Stimulated activated CD4-positive, alpha-beta T cell treated with anti-CD3 and anti-CD28 coated beads, Interleukin-15, amount 100 ng/mL, for 24 hours (primary cell): ENCODE data around the gene ARL6IP5.

Experiments used
- DNase-seq: peaks from one replicate; pipeline ENCODE4 v3.0.0-alpha.2; 2020

ARL6IP5 gene

DNA sequence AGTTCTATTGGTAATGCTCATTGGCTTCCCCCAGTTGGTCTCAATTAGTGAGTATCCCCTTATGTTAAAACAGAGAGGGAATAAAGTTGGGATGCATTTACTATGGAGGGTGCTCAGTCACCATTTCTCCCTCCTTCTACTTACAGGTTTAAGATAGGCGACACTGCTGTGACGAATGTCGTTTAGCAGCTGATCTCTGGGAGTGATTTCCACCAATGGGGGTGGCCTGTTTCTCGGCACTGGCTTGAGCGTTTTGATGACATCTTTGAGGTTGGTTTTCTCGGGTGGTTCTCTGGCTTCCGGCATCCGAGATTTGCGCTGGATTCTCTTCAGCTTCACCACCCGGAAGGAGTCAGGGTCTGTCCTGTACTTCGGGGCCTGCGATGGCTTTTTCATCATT is 33.8 kb downstream of the ARL6IP5 start:
- no peak for DNase-seq

DNA sequence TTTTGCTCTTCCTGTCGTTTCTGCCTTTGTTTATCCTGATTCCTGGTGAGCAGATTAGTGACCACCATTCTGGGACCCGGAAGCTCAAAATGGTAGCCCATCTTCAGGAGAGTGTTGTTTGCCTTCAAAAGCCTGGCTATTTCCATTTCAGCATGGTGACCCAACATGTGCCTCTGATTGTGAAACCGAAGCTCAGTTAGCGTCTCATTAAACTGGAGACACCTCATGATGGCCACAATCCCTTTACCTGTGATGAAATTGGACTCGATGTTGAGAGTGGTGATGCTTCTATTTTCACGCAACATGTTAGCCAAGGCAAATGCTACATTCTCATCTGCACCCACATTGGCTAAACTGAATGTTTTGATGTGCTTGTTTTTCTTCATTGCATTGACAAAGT is 34.4 kb downstream of the ARL6IP5 start:
- no peak for DNase-seq

DNA sequence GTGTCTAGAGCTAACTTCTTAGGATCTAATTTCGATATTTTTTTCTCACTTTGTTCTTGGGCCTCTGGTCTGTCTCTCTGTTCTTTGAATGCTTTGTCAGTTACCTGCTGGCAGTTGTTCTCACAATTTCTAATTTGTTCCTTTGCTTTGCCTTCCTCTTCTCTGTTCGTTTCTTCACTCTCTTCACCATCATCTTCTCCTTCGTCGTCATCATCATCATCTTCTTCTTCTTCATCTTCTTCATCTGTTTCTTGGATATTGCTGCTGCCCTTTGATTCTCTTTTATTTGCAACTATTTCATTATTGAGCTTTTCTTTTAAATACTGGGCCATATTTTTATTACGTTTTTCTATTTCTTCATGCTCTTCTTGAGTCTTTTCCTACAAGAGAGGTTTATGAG is 34.9 kb downstream of the ARL6IP5 start:
- DNase-seq = no peak

DNA sequence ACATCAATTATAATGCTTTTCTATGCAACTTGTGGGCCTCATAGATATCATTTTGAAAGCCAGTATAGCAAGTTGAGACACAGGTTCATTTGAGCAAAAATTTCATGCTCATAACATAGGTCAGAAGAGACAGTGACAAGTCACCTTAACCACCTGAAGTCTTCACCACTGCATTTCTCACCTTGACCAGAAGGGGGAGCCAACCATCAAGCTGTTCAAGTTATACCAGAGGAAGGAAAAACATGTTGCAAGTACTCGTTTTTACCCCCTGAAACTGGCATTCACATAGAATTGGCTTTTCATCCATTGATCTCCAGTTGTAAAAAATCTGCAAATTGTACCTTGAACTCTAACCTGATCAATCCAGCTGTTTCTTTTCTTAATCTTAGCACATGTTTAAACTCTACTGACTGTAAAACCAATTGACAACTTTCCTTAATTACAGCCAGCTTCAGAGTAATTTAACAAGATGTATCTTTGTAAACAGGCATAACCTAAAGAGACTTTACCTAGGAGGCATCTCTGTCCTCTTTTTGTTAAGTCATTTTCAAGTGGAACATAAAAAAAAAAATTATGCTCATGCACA is 36.2 kb downstream of the ARL6IP5 start:
- peak; percentile 87 for DNase-seq

DNA sequence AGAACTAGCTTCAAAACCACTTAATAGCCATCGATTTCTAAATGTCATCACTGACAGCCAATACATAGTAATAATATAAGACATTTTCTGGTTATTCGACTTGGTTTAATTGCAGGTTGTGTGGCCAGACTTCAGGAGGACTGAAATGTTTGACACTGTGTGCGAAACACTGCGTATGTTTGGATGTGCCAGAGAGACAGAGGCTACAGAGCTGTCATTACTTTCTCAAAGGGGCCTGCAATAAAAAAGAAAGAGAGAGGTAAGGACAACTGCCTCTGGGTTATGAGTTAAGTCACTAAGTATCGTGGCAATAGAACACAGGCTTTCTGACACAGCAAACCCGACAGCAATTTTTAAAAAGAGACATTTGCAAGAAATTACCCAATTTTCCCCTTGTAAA is 36.8 kb downstream of the ARL6IP5 start:
- DNase-seq = no peak

DNA sequence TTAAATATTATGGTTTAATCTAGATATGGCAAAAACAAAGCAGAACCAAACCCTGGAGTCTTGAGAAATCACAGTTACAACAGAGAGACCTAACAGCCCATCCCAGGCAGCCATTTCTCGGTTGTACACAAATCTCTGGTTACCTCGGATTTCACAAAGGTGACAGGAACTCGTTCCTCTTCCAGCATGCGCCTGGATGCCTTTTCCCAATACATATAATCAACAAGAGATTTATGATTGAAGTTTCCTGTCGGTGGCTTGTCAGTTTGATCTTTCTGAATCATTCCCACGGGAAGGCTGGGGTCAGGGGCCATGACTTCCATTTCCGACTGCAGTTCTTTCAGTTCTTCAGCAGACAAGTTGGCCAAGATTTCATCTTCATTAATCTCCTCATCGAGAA is 37.2 kb downstream of the ARL6IP5 start:
- no peak for DNase-seq

DNA sequence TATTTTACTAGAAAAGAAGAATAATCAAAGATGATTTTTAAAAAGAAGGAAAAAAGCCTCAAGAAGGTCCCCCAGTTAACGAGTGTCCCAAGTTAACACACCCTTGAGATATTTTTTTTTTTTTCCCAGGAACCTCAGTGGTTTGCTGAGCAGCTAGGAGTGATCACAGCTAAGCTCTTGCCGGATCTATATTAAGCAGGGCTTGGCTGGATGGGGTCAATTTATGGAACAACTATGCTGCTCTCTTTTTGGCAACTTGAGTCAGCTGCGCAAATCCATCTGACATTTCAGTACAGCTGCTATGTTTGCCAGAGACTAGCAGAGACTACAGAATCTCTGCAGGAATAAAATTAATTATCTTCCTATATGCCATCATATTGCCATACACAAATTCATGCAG is 37.7 kb downstream of the ARL6IP5 start, which contains the start of gene LMOD3:
Gene LMOD3 (minus strand): TSS at position 193 of the 400 bp plus-strand sequence. CDS start 209 bp downstream, outside the sequence.
- no peak for DNase-seq

DNA sequence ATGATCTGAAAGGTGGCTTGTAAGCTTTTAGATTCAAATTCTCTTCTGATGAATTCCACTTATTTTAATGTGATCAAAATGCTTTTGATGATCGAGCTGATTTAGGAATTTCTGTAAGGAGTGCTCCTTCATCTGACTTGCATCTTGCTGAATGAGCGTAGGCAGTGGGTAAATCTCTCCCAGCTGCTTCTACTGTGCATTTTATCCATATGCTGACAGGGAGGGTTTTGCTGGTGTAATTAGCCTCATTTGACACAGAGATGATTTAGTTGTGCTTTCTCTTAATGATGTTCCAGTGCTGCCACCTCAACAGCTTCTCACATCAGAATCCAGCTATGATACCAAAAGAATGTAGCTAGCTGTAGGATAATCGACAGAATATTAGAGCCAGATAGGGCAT is 41.5 kb downstream of the ARL6IP5 start:
- no peak for DNase-seq

DNA sequence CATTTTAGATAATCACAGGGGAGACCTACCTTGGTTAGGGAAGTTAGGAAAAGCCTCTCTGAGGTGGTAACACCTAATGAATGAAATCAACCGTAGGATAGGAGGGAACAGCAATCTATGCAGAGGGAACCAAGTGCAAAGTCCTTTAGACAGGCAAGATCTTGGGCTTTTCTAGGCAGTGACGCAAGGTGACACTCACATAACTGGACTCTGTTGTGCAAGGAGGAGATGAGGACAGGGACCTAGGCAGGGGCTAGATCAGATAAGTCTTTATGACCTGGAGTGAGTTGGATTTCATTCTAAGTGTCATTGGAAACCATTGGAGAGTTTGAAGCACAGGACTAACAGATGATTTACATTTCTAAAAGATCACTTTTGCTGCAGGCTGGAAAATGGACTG is 42.3 kb downstream of the ARL6IP5 start:
- no peak for DNase-seq

DNA sequence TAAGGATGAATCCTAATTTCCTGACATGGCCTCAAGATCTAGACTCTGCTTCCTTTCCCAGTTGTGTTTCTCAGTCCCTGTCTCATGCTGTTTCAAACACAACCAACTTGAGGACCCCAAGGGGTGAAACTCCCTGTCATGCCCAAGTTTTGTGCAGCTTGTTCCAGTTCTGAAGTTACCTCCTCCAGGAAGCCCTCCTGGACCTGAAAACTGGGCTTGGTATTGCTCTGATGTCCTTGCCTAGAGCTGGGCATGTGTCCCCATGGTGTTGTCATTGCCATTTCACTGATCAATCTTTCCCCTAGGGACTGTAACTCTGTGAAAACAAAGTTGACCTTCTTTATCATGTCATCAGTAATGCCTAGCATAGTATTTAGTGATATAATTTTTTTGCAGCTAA is 43.8 kb downstream of the ARL6IP5 start:
- DNase-seq = no peak

DNA sequence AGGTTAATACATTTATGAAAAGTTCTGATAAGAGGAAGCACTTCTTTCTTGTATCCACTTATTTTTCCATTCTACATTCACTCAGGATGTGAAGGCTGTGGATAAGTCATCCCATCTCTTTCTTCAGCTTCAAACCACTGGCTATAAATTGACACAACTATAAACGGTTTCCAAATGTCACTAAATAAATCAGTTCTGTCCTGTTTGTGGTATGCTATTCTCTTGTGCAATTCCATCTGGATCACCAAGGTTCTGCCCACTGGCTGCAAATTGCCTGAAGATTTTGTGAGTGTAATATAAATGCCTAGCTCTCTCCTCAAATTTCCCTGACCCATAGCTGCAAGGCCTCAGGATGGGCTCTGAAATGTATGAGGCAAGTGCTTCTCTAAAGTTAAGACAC is 44.8 kb downstream of the ARL6IP5 start:
- DNase-seq = no peak

DNA sequence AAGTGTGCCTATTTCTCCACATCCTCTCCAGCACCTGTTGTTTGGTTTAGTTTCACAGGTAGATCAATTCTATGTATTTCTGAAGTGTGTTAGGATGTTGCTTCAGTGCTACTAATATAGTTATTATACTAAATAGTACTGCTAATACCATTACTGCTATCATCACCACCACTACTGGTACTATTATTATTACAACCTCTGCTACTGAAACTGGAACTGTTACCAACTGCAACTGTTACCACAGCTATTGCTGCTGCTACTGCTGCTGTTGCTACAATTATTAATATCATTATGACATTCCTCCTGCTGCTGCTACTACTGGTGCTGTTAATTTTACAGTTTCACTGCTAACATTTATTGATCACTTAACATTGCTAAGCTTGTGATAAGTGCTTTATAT is 46.0 kb downstream of the ARL6IP5 start:
- no peak for DNase-seq

DNA sequence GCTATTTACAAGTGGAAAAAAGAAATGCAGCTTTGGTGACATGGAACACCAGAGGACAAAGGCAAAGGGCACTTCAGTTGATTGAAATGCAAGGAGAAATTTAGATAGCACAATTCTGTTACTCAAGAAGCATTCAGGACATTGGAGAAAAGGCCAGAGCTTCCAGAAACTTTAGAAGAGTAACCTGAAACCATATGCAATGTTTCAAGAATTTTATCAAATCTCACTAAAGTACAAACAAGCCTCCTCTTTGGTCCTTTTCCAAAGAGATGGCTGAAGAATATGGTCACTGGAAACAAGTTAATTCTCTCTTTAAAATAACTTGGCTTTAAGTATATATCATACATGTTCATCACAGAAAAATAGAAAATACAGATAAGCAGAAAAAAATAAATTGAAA is 52.3 kb downstream of the ARL6IP5 start:
- no peak for DNase-seq

DNA sequence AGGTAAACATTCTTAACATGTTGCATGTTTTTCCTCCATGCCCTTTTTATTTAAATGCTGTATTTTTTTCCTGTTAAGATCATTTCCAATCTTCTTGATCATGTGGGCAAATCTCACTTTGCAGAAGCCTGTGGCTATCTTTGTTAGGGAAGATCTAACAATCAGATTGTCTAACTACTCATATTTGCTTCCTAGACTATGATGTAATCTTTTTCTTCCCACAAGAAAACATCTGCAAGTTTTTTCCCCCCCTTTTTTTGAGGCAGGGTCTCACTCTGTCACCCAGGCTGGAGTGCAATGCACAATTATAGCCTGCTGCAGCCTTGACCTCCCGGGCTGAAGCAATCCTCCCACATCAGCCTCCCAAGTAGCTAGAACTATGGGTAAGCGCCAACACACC is 52.7 kb downstream of the ARL6IP5 start:
- DNase-seq = no peak

DNA sequence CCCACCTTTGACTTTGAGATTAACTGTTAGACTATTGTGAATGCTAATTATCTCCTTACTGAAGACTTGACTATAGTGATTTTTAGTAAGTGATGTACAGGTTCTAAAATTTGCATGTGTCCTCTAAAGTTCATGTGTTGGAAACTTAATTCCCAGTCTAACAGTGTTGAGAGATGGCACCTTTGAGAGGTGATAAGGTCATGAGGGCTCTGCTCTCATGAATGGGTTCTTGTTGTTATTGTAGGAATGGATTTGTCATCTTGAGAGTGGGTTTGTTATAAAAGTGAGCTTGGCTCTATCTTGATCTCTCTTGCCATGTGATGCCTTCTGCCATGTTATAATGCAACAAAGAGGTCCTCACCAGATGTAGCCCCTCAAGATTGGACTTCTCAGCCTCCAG is 56.6 kb downstream of the ARL6IP5 start:
- DNase-seq = no peak

DNA sequence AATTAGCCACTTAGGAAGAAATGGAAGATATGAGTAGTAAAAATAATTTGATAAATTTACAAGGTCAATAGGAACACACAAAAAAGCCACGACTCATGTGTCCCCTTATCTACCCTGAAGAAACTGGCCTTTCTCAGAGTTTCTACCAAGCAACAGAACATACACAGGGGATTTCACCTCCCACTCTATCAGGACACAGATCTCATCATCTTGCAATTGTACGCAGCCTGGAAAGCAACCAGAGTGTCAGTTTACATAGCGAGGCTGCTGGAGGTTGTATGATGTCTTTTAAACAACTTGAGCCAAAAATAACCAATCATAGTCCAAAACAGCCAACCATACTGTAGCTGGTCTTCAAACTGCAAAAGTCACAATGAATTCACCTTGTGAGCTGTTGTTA is 57.4 kb downstream of the ARL6IP5 start:
- DNase-seq = no peak

DNA sequence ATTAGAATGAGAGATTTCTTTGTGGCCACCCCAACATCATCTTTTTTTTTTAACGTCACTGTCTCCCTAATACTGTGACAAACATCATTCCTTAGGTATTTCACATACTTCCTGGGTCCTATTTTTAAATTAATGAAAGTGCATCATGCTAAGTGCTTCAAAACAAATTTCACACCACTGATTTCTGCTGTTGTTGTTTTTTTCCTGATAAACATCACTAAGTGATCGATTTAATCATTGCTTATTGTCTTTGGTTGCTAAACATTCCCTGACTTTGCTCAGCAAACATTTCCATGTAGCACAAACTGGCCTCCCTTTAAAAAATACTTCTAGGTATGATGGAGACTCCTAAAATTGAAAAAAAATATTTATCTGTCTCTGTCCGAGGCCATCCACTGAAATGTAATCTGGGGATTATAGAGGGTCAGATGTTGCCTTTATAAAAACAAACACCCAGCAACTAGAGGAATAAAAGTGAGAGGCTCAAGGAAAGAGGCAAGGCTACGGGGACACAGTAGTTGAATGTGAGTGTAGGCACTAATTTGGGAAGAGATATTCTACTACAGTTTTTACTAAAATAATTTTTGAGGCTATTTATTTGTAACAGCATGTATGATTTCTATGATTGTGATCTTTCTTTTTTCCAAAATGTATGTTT is 58.2 kb downstream of the ARL6IP5 start:
- DNase-seq = no peak

DNA sequence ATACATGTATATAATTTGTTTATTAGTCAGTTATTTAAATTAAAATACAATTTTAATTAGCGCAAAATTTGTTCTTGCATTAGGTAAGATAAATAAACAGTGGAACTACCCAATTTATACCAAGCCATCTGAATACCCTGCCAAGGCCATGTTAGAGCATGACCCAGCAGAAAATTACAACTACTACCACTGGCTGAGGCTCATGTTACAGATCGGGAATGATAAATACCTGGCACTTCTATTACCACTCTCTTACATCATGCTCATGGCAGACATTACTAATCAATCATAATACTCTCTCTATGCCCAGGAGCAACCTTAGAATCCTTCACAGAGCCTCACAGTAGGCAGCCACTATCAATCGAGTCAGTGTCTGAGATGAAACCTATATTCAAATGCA is 58.9 kb downstream of the ARL6IP5 start:
- no peak for DNase-seq

DNA sequence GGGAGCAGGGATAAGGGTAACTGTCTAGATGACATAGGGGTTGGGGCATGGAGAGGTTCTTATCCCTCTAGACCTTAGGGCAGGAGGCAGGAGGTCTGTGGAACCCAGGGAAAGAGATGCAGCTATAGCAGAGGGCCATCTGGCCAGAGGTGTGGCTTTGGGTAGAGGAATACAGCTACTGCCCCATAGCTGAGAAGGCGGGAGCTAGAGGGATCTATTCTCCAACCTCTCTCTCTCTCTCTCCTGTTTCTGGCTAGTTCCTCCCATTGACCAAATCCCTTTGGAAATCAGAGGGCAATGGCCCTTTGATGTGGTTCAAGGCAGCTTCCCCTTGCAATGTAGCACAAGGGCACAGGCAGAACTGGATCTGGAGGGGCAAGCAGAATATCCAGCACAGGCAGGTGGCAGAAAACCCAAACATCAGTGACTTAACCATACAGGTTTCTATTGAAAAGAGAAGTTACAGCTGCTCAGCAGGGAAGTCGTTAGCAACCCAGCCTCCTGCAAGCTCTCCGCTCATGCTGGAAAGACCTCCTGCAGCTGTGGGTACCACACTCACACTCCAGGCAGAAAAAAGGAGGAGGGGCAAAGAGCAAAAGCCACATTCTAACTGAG is 60.0 kb downstream of the ARL6IP5 start:
- no peak for DNase-seq

DNA sequence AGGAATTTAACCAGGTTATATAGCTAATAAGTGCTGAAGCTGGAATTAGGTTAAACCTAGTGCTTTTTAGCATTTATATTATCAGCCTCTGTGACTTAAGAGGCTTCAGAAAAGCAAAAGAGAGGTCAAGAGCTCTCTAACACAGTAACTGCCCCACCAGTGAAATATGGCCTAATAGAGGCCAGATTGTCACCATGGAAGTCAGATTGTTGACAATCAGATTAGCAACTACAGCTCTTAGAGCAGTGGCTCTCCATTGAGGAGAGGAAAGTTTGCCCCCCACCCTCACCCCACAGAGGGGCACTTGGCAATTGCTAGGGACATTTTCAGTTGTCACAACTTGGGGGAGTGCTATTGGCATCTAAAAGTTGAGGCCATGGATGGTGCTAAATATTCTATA is 61.0 kb downstream of the ARL6IP5 start:
- DNase-seq = no peak

DNA sequence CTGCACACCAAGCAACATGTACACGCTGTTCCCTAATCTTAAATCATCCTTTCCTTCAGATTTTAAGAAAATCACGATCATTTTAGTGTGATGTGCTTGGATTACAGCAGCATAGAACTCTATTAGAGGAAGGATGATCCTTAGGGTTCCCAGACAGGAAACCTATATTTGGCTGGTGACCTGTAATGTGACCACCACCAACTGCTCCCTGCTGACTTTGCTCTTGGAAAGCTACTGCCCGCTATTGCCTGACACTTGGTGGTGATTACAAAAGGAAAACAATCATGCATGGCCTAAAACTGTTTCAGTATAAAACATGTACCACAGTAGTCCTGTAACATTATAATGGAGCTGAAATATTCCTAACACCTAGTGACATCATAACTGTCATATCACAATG is 64.8 kb downstream of the ARL6IP5 start:
- no peak for DNase-seq
